OCI-LY7 (cell line): ENCODE measurements around the gene MUC12. TPM values are rescaled to one million over a fixed set of nuclear protein-coding genes. Genes with fewer than 3 reads are reported as not detected.

ENCODE experiments used
- BruUV-seq: library from RNA; stranded (reverse); fragments of 400-500 nt; replicated peaks from 2 replicates; lab custom pipeline; 2021; lab: Mats Ljungman, UMichigan
- CTCF ChIA-PET: fragments of 300-600 bp; sonication (Branson Sonifier 250); formaldehyde crosslinking; loops from one replicate; lab custom pipeline; 2022; ENCODE audit warnings: antibody characterized with exemption; ENCODE audit not compliant: unreplicated experiment; lab: Charles Lee
- POLR2A ChIA-PET: fragments of 300-600 bp; sonication (Branson Sonifier 250); formaldehyde crosslinking; loops from one replicate; lab custom pipeline; 2022; ENCODE audit warnings: antibody characterized with exemption; lab: Charles Lee
- DNase-seq: peaks from one replicate; pipeline ENCODE4 v3.0.0-alpha.2; 2015; ENCODE audit warnings: low spot score
- H2AFZ ChIP-seq: fragments of 200-600 bp; sonication (generic), shearing (Covaris generic); 2 replicates; pipeline ENCODE4 v1.6.1; 2014; ENCODE audit warnings: mild to moderate bottlenecking, antibody characterized with exemption, low read length, moderate library complexity
- H3K27ac ChIP-seq: fragments of 200-600 bp; sonication (generic); 2 replicates; pipeline ENCODE4 v1.5.1; 2014; ENCODE audit warnings: mixed run types, low read depth, mild to moderate bottlenecking, moderate library complexity, low read length, inconsistent platforms; ENCODE audit not compliant: poor library complexity, severe bottlenecking
- H3K36me3 ChIP-seq: fragments of 200-600 bp; sonication (generic); 2 replicates; pipeline ENCODE4 v1.6.1; 2014; ENCODE audit warnings: mild to moderate bottlenecking, antibody characterized with exemption, low read length, moderate library complexity, mixed read lengths; ENCODE audit not compliant: insufficient read depth
- H3K4me1 ChIP-seq: fragments of 200-600 bp; sonication (generic); 2 replicates; pipeline ENCODE4 v1.5.1; 2014; ENCODE audit warnings: mild to moderate bottlenecking, low read length; ENCODE audit not compliant: insufficient read depth, poor library complexity, severe bottlenecking
- H3K4me2 ChIP-seq: fragments of 200-600 bp; sonication (generic); 2 replicates; pipeline ENCODE4 v1.6.1; 2014; ENCODE audit warnings: mild to moderate bottlenecking, low read length
- H3K4me3 ChIP-seq: fragments of 200-600 bp; sonication (generic); 2 replicates; pipeline ENCODE4 v1.5.1; 2014; ENCODE audit warnings: mild to moderate bottlenecking, low read depth, low read length; ENCODE audit not compliant: poor library complexity, severe bottlenecking
- H3K79me2 ChIP-seq: fragments of 200-600 bp; sonication (generic); 2 replicates; pipeline ENCODE4 v1.6.1; 2016; ENCODE audit warnings: low read depth, mild to moderate bottlenecking, low read length, moderate library complexity, mixed read lengths; ENCODE audit not compliant: insufficient read depth
- H3K9me2 ChIP-seq: fragments of 200-600 bp; sonication (generic); 2 replicates; pipeline ENCODE4 v1.6.1; 2016; ENCODE audit warnings: mild to moderate bottlenecking, low read length, mixed read lengths; ENCODE audit not compliant: insufficient read depth
- H3K9me3 ChIP-seq: fragments of 200-600 bp; sonication (generic); 2 replicates; pipeline ENCODE4 v1.6.1; 2014; ENCODE audit warnings: mild to moderate bottlenecking, mixed run types, low read length, mixed read lengths
- H4K20me1 ChIP-seq: fragments of 200-600 bp; sonication (generic); 2 replicates; pipeline ENCODE4 v1.6.1; 2014; ENCODE audit warnings: mild to moderate bottlenecking, antibody characterized with exemption, low read length, moderate library complexity, mixed read lengths; ENCODE audit not compliant: insufficient read depth
- EZH2phosphoT487 ChIP-seq: fragments of 200-600 bp; sonication (generic); IDR thresholded peaks from 2 replicates; pipeline ENCODE4 v1.6.1; 2018; ENCODE audit warnings: low read depth, borderline replicate concordance, mild to moderate bottlenecking, mixed run types, antibody characterized with exemption, low read length, moderate library complexity, mixed read lengths
- intact Hi-C: fragments of 100-400 bp; cut with micrococcal nuclease; formaldehyde crosslinking; loops from one replicate; pipeline ENCODE4 v1.10.0; 2022; ENCODE audit not compliant: unreplicated experiment
- total RNA-seq, 2 experiments: library from RNA; depleted of rRNA in 1 of 2; stranded (reverse); fragments of >200 nt in 1 of 2; shearing (Covaris generic) in 1 of 2; gene quantifications; 2 replicates each; pipeline ENCODE4 v1.2.3, GENCODE V29; 2014 to 2022
- TF ChIP-seq, protein P1 (sequence below): fragments of 200-600 bp; sonication (generic); conservative IDR thresholded peaks from 2 replicates; pipeline ENCODE4 v1.5.1; 2014; ENCODE audit warnings: mild to moderate bottlenecking, antibody characterized with exemption, low read length, moderate library complexity, mixed read lengths

The MUC12 gene
- total RNA-seq, 2 experiments from 2014 or later, result not detected

DNA sequence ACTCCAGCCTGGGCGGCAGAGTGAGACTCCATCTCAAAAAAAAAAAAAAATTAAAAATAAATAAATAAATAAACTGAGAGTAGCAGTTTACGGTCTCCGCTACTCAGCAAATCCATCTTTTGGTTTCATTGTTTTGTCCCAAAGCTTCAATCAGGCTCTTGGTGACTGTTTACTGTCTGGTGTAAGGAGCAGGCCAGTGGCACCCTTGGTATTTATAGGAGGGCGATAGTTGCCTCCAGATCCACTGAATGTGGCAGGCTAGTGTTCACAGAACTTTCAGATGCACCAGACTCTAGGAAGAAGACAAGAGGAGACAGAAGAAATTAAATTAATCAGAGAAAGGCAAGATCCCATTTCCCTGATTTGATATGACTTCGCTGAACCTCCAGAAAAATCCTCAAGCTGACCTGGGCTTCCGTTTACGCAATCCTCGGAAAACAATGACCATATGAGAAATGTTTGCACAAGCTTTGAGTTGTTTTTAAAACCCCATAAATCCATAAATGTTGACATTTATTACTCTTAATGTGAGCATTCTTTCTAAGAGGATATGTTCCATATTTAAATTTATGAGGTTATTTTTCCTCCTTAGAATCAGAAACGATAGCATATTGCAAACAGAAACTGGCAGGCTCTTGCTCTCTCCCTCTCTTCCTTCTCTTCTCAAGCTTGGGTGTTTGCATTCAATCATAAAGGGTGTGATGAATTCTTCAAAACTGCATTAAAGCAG is 27.2 kb upstream of the MUC12 start:
- H3K4me2 ChIP-seq, result no peak overlapping the region
- POLR2A ChIA-PET, result no interaction called here

DNA sequence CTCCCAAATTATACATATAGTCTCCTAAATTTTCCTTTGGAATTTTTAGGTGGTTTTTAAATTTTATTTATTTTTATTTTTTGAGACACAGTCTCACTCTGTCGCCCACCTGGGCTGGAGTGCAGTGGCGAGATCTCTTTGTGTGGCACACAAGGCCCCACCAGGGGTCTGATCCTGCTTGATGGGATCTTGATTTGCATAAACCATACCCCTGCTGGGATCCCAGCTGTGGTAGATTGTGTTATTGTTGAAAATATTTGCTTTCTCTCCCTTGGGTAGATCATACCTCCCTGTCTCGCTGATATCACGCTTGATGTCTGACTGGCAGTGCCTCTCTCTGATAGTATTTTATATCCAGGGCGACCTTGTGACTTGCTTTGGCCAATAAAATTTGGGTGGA is 25.7 kb upstream of the MUC12 start:
- H3K4me3 ChIP-seq, result no peak overlapping the region
- POLR2A ChIA-PET, result no interaction called here
- no peak overlapping the region for H3K4me2 ChIP-seq
- CTCF ChIA-PET, result no interaction called here
- no peak overlapping the region for H3K27ac ChIP-seq
- H3K4me1 ChIP-seq, result no peaks in the 10 kb centered on the region
- no peak for DNase-seq
- no peaks in the 10 kb centered on the region for H3K36me3 ChIP-seq
- H4K20me1 ChIP-seq, result no peaks in the 10 kb centered on the region
- no peak for TF ChIP-seq EZH2phosphoT487
- BruUV-seq, result no TSS peak
- 0 out of 2 replicates have a peak, but pooled peaks cover 4% of the 10 kb centered on the region for H3K9me3 ChIP-seq
- no peaks in the 10 kb centered on the region for H3K9me2 ChIP-seq
- no peaks in the 10 kb centered on the region for H3K79me2 ChIP-seq
- intact Hi-C loops, result no loop called here
- no peak overlapping the region for H2AFZ ChIP-seq

More for the DNA sequence above, 27.2 kb upstream of the MUC12 start:
- no peaks in the 10 kb centered on the region for H3K36me3 ChIP-seq
- H3K9me3 ChIP-seq, result 0 out of 2 replicates have a peak, but pooled peaks cover 4% of the 10 kb centered on the region
- DNase-seq, result no peak
- TF ChIP-seq, protein P1, sequence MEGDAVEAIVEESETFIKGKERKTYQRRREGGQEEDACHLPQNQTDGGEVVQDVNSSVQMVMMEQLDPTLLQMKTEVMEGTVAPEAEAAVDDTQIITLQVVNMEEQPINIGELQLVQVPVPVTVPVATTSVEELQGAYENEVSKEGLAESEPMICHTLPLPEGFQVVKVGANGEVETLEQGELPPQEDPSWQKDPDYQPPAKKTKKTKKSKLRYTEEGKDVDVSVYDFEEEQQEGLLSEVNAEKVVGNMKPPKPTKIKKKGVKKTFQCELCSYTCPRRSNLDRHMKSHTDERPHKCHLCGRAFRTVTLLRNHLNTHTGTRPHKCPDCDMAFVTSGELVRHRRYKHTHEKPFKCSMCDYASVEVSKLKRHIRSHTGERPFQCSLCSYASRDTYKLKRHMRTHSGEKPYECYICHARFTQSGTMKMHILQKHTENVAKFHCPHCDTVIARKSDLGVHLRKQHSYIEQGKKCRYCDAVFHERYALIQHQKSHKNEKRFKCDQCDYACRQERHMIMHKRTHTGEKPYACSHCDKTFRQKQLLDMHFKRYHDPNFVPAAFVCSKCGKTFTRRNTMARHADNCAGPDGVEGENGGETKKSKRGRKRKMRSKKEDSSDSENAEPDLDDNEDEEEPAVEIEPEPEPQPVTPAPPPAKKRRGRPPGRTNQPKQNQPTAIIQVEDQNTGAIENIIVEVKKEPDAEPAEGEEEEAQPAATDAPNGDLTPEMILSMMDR, result no peak
- TF ChIP-seq EZH2phosphoT487, result no peak
- H4K20me1 ChIP-seq, result no peaks in the 10 kb centered on the region
- CTCF ChIA-PET, result no interaction called here
- no peak overlapping the region for H2AFZ ChIP-seq
- no peak overlapping the region for H3K27ac ChIP-seq
- intact Hi-C loops, result no loop called here
- no peaks in the 10 kb centered on the region for H3K4me1 ChIP-seq
- no TSS peak for BruUV-seq
- H3K79me2 ChIP-seq, result no peaks in the 10 kb centered on the region
- H3K9me2 ChIP-seq, result no peaks in the 10 kb centered on the region
- H3K4me3 ChIP-seq, result no peak overlapping the region

GRCh38 chr7:100944138-100944537 is 25.2 kb upstream of the MUC12 start:
- no peak for DNase-seq
- Histone ChIP-seq H3K9me2 (no peaks in the 10 kb centered on the region), H3K27ac (no peak overlapping the region), H3K4me1 (no peaks in the 10 kb centered on the region), H3K4me3 (no peak overlapping the region), H3K36me3 (no peaks in the 10 kb centered on the region), H2AFZ (no peak overlapping the region), H3K79me2 (no peaks in the 10 kb centered on the region), H4K20me1 (no peaks in the 10 kb centered on the region), H3K9me3 (0 out of 2 replicates have a peak, but pooled peaks cover 4% of the 10 kb centered on the region), H3K4me2 (no peak overlapping the region)
- intact Hi-C loops, result no loop called here
- ChIA-PET POLR2A (no interaction called here), CTCF (no interaction called here)
- BruUV-seq, result no TSS peak
- no peak for TF ChIP-seq EZH2phosphoT487
